ENCODE measurements around the gene CTNNB1.

DNA sequence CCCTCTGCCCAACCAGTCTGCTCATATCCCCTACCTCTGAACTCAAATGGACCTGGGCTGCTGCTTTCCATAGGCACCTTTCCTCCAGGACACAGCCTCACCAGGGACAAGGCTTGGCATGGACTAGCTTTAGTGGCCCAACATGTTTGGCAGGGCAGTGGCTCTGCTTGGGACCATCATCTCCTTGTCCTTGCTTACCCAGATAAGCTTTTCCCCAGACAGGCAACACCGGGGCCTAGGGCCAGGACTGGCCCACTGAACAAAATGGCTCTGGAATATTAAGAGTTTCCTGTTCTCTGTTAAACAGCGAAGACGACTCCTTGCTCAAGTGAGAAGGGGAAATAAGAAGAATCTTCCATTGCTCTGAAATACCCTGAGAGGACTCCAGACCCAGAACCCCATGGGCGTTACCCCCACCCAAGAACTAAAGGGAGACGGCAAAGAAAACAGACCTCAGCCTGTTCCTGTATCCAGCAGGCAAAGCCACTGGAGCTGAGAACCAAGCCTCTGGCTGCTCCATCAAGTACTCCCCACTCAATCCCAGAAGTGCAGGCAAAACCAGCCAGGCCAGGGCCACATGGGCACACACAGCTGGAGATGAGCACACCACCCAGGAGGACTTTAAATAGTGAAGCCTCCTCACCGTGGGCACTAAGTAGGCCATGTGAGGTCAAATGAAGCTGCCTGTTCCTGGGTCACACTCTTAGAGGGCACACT is 45.5 kb downstream of the CTNNB1 start:
- TF ChIP-seq POLR2A (IDR thresholded peaks at IDR 0.05; ENCODE audit: low read depth): no peak
- TF ChIP-seq POLR2AphosphoS5 (IDR thresholded peaks at IDR 0.05): no peak
- TF ChIP-seq, protein P1, sequence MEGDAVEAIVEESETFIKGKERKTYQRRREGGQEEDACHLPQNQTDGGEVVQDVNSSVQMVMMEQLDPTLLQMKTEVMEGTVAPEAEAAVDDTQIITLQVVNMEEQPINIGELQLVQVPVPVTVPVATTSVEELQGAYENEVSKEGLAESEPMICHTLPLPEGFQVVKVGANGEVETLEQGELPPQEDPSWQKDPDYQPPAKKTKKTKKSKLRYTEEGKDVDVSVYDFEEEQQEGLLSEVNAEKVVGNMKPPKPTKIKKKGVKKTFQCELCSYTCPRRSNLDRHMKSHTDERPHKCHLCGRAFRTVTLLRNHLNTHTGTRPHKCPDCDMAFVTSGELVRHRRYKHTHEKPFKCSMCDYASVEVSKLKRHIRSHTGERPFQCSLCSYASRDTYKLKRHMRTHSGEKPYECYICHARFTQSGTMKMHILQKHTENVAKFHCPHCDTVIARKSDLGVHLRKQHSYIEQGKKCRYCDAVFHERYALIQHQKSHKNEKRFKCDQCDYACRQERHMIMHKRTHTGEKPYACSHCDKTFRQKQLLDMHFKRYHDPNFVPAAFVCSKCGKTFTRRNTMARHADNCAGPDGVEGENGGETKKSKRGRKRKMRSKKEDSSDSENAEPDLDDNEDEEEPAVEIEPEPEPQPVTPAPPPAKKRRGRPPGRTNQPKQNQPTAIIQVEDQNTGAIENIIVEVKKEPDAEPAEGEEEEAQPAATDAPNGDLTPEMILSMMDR (IDR thresholded peaks at IDR 0.05): no peak
- no peak for TF ChIP-seq EP300 (IDR thresholded peaks at IDR 0.05)

Data from esophagus muscularis mucosa (tissue), 4 donors.